ENCODE measurements around the gene INPP5A.

Gene INPP5A

GRCh38 chr10:132639470-132639869 lies 101.9 kb downstream of the INPP5A start:
- in situ Hi-C loops (cut with HindIII; ENCODE audit: low sequenced_read_pairs): no loop called here

- in situ Hi-C loops (cut with HindIII; ENCODE audit: low sequenced_read_pairs): no loop called here
Observed at GRCh38 chr10:132640326-132641125, 102.9 kb downstream of the INPP5A start.

GRCh38 chr10:132641401-132641800 lies 103.8 kb downstream of the INPP5A start:
- in situ Hi-C loops (cut with HindIII; ENCODE audit: low sequenced_read_pairs): no loop called here

- in situ Hi-C loops (cut with HindIII; ENCODE audit: low sequenced_read_pairs): no loop called here
Observed at GRCh38 chr10:132641966-132642731, 104.6 kb downstream of the INPP5A start.

GRCh38 chr10:132642732-132643008 lies 105.1 kb downstream of the INPP5A start:
- in situ Hi-C loops (cut with HindIII; ENCODE audit: low sequenced_read_pairs): no loop called here

- in situ Hi-C loops (cut with HindIII; ENCODE audit: low sequenced_read_pairs): no loop called here
Observed at GRCh38 chr10:132643709-132644526, 106.3 kb downstream of the INPP5A start.

- in situ Hi-C loops (cut with HindIII; ENCODE audit: low sequenced_read_pairs): no loop called here
Observed at GRCh38 chr10:132644527-132645246, 107.1 kb downstream of the INPP5A start.

- in situ Hi-C loops (cut with HindIII; ENCODE audit: low sequenced_read_pairs): no loop called here
Observed at GRCh38 chr10:132645247-132645530, 107.6 kb downstream of the INPP5A start.

- in situ Hi-C loops (cut with HindIII; ENCODE audit: low sequenced_read_pairs): no loop called here
Observed at GRCh38 chr10:132645630-132646442, 108.2 kb downstream of the INPP5A start.

GRCh38 chr10:132646443-132647097 lies 109.0 kb downstream of the INPP5A start:
- in situ Hi-C loops (cut with HindIII; ENCODE audit: low sequenced_read_pairs): no loop called here

GRCh38 chr10:132647424-132647823 lies 109.8 kb downstream of the INPP5A start:
- in situ Hi-C loops (cut with HindIII; ENCODE audit: low sequenced_read_pairs): no loop called here

- in situ Hi-C loops (cut with HindIII; ENCODE audit: low sequenced_read_pairs): no loop called here
Observed at GRCh38 chr10:132648072-132648850, 110.7 kb downstream of the INPP5A start.

GRCh38 chr10:132648851-132649528 lies 111.4 kb downstream of the INPP5A start:
- in situ Hi-C loops (cut with HindIII; ENCODE audit: low sequenced_read_pairs): no loop called here

GRCh38 chr10:132649651-132650360 lies 112.2 kb downstream of the INPP5A start:
- in situ Hi-C loops (cut with HindIII; ENCODE audit: low sequenced_read_pairs): no loop called here

- in situ Hi-C loops (cut with HindIII; ENCODE audit: low sequenced_read_pairs): no loop called here
Observed at GRCh38 chr10:132650611-132651250, 113.1 kb downstream of the INPP5A start.

- in situ Hi-C loops (cut with HindIII; ENCODE audit: low sequenced_read_pairs): no loop called here
Observed at GRCh38 chr10:132651511-132652029, 114.0 kb downstream of the INPP5A start.

- in situ Hi-C loops (cut with HindIII; ENCODE audit: low sequenced_read_pairs): no loop called here
Observed at GRCh38 chr10:132652446-132652845, 114.9 kb downstream of the INPP5A start.

Measured in DLD1 (cell line).